GM12801 (cell line): ENCODE data around the gene POM121L12.

ENCODE experiments used
- CTCF ChIP-seq: IDR thresholded peaks from one replicate; pipeline ENCODE4 v1.5.1; 2011; ENCODE audit warnings: control low read depth; ENCODE audit not compliant: insufficient read length; ENCODE audit errors: extremely low read depth

POM121L12 gene

GRCh38 chr7:53035499-53036412 lies at the start of gene POM121L12:
Gene POM121L12, plus strand, starts transcription at chr7:53035633. Its CDS starts 39 bp downstream, at chr7:53035672.
- TF ChIP-seq CTCF: no peak

- TF ChIP-seq CTCF: no peak
Measured at GRCh38 chr7:52992001-52992400, 43.4 kb upstream of the POM121L12 start.

- TF ChIP-seq CTCF: no peak
Measured at GRCh38 chr7:52992479-52993162, 42.8 kb upstream of the POM121L12 start.

GRCh38 chr7:52995676-52996075 lies 39.8 kb upstream of the POM121L12 start:
- no peak for TF ChIP-seq CTCF

GRCh38 chr7:53001221-53001620 lies 34.2 kb upstream of the POM121L12 start:
- no peak for TF ChIP-seq CTCF

- no peak for TF ChIP-seq CTCF
Measured at GRCh38 chr7:53002389-53002788, 33.0 kb upstream of the POM121L12 start.

- no peak for TF ChIP-seq CTCF
Measured at GRCh38 chr7:53003653-53004445, 31.6 kb upstream of the POM121L12 start.
